ENCODE data around the gene CMSS1.

CMSS1 gene

DNA sequence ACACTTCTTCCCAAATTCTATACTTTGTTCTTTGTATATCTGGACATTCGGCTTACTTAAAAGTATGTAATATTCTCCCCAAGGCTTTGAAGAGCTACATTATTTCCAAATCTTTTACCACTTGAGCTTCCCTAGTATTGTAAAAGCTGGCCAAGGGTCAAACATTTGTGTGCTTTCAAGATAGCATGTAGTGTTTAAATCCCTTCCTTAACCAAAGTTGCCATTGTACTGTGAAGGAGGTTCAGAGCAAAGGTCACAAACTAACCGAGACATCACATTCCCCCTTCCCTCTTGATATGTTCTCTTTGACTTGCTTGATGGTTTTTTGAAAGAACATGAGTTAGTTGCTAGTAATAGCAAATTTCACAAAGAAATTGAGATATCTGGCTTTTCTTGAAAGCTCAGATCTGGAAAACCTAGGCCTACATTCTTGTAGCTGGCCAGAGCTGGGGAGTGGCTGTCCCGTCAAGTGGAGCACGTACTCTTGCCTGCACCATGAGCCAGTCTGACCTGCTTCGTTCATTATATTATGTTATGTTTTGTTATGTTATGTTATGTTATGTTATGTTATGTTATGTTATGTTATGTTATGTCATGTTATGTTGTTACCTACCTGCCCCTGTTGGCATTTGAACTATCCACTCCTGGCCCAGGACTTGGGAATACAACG is 236.4 kb downstream of the CMSS1 start:
- no peak overlapping the region for H3K4me3 ChIP-seq (ENCODE audit: low read depth, low read length)
- TF ChIP-seq, protein P1, sequence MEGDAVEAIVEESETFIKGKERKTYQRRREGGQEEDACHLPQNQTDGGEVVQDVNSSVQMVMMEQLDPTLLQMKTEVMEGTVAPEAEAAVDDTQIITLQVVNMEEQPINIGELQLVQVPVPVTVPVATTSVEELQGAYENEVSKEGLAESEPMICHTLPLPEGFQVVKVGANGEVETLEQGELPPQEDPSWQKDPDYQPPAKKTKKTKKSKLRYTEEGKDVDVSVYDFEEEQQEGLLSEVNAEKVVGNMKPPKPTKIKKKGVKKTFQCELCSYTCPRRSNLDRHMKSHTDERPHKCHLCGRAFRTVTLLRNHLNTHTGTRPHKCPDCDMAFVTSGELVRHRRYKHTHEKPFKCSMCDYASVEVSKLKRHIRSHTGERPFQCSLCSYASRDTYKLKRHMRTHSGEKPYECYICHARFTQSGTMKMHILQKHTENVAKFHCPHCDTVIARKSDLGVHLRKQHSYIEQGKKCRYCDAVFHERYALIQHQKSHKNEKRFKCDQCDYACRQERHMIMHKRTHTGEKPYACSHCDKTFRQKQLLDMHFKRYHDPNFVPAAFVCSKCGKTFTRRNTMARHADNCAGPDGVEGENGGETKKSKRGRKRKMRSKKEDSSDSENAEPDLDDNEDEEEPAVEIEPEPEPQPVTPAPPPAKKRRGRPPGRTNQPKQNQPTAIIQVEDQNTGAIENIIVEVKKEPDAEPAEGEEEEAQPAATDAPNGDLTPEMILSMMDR (IDR thresholded peaks at IDR 0.05; ENCODE audit: borderline replicate concordance, insufficient read depth, low read depth, low read length), result no peak

DNA sequence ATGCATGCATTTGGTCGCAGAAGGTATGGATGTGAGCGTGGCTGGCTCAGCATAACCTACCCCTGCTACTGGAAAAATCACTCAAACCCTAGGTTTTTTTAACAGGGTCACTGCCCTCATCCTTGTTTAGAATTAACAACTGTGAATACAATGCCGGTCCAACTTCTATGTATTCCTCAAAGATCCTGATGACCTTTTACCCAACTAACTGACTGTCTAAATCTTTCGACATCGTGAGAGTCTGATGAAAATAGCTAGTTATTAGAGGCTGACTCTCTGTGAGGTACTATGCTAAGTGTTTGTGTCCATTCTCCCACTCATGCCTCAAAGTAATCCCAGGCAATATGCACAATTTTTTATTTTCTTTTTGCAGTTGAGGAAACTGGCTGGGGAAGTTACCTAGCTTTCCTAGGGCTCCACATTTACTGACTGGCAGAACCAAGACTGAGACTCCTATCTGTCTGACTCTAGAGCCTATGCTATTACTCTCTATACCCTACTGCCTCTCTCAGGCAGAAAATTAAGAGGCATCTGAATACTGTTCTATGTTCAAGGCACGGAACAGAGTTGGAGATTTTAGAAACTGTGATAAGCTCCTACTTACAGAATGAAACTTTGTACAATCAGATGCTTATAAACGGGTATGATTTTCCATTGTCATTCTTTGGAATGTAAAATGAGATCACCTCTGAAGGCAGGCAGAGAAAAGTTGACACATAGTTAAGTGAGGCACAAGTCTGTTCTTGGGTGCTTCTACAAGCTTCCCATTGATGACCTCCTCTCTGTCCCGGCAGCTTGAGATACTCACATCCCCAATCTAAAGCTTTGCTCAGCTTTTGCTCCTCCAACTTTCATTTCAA is 240.3 kb downstream of the CMSS1 start:
- TF ChIP-seq, protein P1 (IDR thresholded peaks at IDR 0.05; ENCODE audit: borderline replicate concordance, insufficient read depth, low read depth, low read length), result no peak

DNA sequence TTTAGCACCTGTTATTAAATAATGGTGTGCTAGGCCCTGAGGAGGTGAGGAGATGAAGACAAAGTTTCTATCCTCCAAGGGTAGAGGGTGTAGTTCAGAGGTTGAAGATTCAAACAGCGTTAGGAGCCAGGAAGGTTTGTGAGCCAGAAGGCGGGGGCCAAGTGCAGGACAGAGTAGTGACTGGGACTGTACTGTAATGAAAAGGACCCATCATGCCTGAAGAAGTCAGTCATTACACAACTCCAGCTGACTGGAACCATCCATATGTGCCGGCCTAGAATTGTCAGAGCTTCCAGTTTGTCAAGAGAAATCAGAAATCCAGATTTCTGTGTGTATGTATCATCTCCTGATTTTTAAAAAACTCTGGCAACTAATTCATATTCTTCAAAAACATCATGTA is 241.8 kb downstream of the CMSS1 start:
- TF ChIP-seq, protein P1 (IDR thresholded peaks at IDR 0.05; ENCODE audit: borderline replicate concordance, insufficient read depth, low read depth, low read length), result no peak
- no peak overlapping the region for H3K4me3 ChIP-seq (ENCODE audit: low read depth, low read length)

More for the DNA sequence above, 240.3 kb downstream of the CMSS1 start:
- no peak overlapping the region for H3K4me3 ChIP-seq (ENCODE audit: low read depth, low read length)

DNA sequence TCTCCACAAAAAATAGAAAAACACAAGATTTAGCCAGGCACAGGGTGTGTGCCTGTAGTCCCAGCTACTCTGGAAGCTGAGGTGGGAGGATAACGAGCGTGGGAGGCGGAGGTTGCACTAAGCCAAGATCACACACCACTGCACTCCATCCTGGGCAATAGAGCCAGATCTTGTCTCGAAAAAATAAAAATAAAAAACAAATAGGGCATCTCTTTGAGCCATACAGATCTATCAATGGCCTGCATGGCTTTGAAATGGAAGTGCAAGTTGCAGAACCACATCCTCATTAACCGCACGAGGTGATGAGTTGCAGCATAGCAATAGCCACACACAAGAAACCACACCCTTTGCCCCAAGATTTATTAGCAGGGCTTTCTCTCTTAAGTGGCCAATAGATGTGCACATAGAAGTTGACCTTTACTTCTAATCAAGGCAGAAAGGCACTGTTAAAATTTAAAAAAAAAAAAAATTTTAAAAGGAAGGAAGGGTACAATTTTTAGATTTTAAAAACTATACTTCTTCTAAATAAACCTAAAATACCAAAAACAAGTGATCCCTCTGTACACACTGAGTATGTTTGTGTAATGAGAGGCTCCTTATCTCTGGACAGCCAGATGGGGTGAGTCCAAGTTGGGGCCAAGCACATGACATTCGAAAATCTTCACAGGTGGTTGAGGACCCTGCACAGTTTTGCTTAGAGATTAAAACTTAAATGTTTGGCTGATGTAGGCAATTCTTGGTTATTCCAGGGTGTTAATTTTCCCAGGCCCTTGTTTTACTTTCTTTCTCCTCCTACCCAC is 243.2 kb downstream of the CMSS1 start:
- H3K4me3 ChIP-seq (ENCODE audit: low read depth, low read length), result no peak overlapping the region
- TF ChIP-seq, protein P1 (IDR thresholded peaks at IDR 0.05; ENCODE audit: borderline replicate concordance, insufficient read depth, low read depth, low read length), result no peak

DNA sequence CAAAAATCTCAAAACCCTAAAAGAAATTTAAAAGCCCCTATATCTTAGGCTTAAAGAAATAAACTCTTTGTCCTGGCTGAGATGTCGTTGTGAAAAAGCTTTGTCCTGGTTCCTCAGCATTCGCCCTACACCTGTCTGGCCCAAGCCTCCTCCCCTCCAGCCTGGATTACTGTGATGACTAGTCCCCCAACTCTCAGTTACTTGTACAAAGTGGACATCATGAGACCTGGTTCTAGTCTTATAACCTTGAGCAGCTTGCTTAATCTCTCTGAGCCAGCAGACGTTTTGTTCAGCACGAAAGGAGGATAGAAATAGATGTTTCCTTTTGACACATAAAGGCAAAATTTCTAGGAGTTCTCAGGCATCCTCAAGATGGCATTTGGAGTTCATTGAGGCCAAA is 245.0 kb downstream of the CMSS1 start:
- no peak overlapping the region for H3K4me3 ChIP-seq (ENCODE audit: low read depth, low read length)
- TF ChIP-seq, protein P1 (IDR thresholded peaks at IDR 0.05; ENCODE audit: borderline replicate concordance, insufficient read depth, low read depth, low read length), result no peak

DNA sequence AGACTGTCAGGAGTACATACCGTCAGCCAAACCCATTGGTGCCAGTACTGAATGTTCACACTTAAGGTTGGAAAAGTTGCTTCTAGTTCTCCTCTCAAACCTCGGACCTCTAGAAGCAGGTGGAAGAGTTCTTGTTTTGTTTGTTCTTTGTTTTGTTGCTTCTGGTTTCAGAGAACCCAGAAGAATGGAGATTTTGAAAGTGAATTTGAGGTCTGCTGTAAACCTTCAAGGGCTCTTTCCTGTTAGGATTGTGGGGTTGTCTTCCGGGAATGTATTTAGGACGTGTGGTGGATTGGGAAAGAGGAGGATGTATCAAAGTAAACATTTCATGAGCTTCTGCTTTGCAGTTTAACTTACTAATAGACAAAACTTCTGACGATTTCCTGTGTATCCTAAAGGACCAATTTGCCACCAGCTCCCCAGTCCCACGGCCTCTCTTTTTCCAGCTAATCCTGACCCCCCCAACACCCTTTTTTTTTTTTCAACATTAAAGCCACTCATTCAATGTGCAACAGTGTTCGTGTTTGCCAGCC is 246.3 kb downstream of the CMSS1 start:
- H3K4me3 ChIP-seq (ENCODE audit: low read depth, low read length), result no peak overlapping the region
- TF ChIP-seq, protein P1 (IDR thresholded peaks at IDR 0.05; ENCODE audit: borderline replicate concordance, insufficient read depth, low read depth, low read length), result no peak
